ENCODE data around the gene HCCS.

DNA sequence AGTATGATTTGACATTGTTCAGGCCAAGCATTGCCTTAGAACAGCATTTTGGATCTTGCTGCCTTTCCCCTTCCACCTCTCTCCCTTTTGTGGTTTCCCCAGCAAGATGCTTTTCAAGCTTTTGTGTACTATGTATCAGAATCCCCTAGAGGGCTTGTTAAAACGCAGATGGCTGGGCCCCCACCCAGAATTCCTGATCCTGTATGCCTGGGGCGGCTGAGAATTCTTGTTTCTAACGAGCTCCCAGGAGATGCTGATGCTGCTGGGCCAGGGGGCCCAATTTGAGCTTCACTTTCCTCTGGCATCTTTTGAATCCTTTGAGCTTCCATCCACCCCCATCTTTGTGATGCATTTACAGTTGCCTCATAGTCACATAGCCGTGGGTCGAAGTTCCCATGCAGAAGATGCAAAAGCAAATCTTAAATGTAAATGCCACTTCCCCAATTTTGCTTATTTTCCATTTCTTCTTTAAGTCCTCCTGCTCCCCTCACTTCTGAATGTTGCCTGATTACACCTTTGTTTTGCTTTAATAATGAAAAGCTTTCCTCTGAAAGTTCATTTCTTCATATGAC lies 18.5 kb downstream of the HCCS start:
- TF ChIP-seq, protein P1, sequence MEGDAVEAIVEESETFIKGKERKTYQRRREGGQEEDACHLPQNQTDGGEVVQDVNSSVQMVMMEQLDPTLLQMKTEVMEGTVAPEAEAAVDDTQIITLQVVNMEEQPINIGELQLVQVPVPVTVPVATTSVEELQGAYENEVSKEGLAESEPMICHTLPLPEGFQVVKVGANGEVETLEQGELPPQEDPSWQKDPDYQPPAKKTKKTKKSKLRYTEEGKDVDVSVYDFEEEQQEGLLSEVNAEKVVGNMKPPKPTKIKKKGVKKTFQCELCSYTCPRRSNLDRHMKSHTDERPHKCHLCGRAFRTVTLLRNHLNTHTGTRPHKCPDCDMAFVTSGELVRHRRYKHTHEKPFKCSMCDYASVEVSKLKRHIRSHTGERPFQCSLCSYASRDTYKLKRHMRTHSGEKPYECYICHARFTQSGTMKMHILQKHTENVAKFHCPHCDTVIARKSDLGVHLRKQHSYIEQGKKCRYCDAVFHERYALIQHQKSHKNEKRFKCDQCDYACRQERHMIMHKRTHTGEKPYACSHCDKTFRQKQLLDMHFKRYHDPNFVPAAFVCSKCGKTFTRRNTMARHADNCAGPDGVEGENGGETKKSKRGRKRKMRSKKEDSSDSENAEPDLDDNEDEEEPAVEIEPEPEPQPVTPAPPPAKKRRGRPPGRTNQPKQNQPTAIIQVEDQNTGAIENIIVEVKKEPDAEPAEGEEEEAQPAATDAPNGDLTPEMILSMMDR (IDR thresholded peaks at IDR 0.05; ENCODE audit: low read length), result no peak
- TF ChIP-seq EZH2 (IDR thresholded peaks at IDR 0.05; ENCODE audit: borderline replicate concordance, low read length), result no peak

All from OCI-LY1 (cell line).